SK-N-SH treated with all-trans-retinoic acid at 6 μM for 48 hours (cell line): ENCODE results near the gene ZAP70.

ENCODE experiments used
- ISL1 ChIP-seq: fragments of 250-450 bp; sonication (Bioruptor Pico); IDR thresholded peaks from 2 replicates; pipeline ENCODE4 v2.1.2; 2022; ENCODE audit warnings: mild to moderate bottlenecking, moderate library complexity
- TF ChIP-seq, protein P1 (sequence below): fragments of 250-450 bp; sonication (Bioruptor Pico); IDR thresholded peaks from 2 replicates; pipeline ENCODE4 v1.8.0; 2020; ENCODE audit warnings: mild to moderate bottlenecking, moderate library complexity, borderline replicate concordance
- TF ChIP-seq, protein P2 (sequence below): fragments of 250-450 bp; sonication (Bioruptor Pico); IDR thresholded peaks from 2 replicates; pipeline ENCODE4 v1.5.0; 2020; ENCODE audit warnings: mild to moderate bottlenecking, moderate library complexity

- TF ChIP-seq ISL1 (CRISPR knock-in tag) = no peak
- TF ChIP-seq, protein P1, sequence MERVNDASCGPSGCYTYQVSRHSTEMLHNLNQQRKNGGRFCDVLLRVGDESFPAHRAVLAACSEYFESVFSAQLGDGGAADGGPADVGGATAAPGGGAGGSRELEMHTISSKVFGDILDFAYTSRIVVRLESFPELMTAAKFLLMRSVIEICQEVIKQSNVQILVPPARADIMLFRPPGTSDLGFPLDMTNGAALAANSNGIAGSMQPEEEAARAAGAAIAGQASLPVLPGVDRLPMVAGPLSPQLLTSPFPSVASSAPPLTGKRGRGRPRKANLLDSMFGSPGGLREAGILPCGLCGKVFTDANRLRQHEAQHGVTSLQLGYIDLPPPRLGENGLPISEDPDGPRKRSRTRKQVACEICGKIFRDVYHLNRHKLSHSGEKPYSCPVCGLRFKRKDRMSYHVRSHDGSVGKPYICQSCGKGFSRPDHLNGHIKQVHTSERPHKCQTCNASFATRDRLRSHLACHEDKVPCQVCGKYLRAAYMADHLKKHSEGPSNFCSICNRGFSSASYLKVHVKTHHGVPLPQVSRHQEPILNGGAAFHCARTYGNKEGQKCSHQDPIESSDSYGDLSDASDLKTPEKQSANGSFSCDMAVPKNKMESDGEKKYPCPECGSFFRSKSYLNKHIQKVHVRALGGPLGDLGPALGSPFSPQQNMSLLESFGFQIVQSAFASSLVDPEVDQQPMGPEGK (CRISPR knock-in tag) = no peak
- TF ChIP-seq, protein P2, sequence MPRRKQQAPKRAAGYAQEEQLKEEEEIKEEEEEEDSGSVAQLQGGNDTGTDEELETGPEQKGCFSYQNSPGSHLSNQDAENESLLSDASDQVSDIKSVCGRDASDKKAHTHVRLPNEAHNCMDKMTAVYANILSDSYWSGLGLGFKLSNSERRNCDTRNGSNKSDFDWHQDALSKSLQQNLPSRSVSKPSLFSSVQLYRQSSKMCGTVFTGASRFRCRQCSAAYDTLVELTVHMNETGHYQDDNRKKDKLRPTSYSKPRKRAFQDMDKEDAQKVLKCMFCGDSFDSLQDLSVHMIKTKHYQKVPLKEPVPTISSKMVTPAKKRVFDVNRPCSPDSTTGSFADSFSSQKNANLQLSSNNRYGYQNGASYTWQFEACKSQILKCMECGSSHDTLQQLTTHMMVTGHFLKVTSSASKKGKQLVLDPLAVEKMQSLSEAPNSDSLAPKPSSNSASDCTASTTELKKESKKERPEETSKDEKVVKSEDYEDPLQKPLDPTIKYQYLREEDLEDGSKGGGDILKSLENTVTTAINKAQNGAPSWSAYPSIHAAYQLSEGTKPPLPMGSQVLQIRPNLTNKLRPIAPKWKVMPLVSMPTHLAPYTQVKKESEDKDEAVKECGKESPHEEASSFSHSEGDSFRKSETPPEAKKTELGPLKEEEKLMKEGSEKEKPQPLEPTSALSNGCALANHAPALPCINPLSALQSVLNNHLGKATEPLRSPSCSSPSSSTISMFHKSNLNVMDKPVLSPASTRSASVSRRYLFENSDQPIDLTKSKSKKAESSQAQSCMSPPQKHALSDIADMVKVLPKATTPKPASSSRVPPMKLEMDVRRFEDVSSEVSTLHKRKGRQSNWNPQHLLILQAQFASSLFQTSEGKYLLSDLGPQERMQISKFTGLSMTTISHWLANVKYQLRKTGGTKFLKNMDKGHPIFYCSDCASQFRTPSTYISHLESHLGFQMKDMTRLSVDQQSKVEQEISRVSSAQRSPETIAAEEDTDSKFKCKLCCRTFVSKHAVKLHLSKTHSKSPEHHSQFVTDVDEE (CRISPR knock-in tag) = no peak
Observed at GRCh38 chr2:97726261-97727064, 13.1 kb downstream of the ZAP70 start.
